GM12892 (cell line): ENCODE data around the gene DNAAF5.

ENCODE experiments used
- POLR2A ChIP-seq: IDR thresholded peaks from 2 replicates; pipeline ENCODE4 v1.6.1; 2011; ENCODE audit warnings: low read depth, low read length, control low read depth
- POLR2AphosphoS5 ChIP-seq: IDR thresholded peaks from 2 replicates; pipeline ENCODE4 v1.6.1; 2011; ENCODE audit warnings: low read depth, low read length, control low read depth
- TAF1 ChIP-seq: IDR thresholded peaks from 2 replicates; pipeline ENCODE4 v1.6.1; 2011; ENCODE audit warnings: low read depth, mild to moderate bottlenecking, control low read depth, low read length, borderline replicate concordance

GRCh38 chr7:732094-732541, 5.6 kb downstream of the DNAAF5 start:
- no peak for TF ChIP-seq POLR2AphosphoS5
- no peak for TF ChIP-seq POLR2A
- no peak for TF ChIP-seq TAF1
